HPDE6-E6E7 (cell line): ENCODE measurements around the gene CLEC2B.

ENCODE experiments used
- DNase-seq: peaks from one replicate; pipeline ENCODE4 v3.0.0; 2011; ENCODE audit warnings: missing footprints; ENCODE audit errors: extremely low spot score

CLEC2B gene

DNA sequence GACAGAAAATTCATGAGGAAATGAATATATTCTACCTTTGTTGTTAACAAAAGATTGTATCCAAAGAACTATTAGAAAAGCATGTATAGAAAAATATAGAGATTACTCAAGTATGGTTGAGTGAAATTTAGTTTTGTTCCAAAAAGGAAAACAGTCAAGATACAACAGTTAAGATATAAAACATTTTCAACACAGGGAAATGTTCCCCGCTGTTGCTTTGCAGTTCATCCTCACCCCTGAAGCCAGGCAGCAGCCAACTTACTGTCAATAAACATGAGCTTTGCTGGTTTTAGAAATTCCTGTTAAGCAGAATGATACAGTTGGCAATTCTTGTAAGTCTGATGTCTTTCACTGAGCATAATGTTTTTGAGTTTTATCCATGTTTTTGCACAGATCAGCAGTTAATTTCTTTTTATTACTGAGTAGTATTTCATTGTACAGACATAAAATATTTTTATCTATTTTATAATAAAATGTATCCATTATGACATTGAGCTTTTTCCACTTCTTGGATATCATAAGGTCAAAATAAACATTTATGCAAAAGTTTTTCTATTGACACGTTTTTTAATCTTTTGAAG, 1.2 kb upstream of the CLEC2B start:
- no peak for DNase-seq

DNA sequence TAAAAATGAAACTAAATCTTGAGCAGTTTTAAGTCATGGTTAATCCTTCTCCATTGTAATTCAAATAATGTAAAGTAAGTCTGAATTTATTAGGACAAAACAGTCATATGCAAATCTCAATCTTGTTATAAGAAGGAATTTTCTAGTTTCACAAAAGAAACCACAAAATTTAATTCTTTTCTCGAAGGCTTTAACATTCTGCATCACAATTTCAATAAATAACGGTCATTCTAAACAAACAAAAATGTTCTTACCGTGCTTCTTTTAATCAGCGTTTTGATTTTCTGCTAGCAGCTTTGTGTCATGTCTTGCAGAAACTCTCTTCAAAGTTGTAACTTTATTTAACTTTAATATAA, 225 bp downstream of the CLEC2B start:
- DNase-seq = no peak

DNA sequence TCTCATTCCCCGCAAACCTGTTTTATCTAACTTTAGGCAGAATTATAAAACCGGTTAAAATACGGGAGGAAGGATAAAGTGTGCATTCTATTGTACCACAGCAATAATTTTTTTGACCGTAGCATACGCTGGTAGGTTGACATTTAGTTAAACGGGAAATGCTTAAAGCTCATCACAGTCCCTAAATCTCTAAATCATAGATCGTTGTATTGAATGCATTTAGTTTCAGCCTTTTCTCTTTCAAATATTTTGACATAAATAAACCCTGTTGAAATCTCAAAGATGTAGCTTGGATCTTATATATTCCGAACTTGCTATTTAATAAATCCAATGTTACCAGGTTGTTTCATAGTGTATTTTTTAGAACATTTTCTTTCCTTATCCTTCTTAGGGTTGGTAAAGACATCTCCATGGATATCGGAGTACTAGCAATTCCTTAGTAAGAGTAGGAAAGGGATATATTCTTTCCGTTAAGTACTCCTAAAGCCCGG, 798 bp downstream of the CLEC2B start:
- DNase-seq = no peak

DNA sequence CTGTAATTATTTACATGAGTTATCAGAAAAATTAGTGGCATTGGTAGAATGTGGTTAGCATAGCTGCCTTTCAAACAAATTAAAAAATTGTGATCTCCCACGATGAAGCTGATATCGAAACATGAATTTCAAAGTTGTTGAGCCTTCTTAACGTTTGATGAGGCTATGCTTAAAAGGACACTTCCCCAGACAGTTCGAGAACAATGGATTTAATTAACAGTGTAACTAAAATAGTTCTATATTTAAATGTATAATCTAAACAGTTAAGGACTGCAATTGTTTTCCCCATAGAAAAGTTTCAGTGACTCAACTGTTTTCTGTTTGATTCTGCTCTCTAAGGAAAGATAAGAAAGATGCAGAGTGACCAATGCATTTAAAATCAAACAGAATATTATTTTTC, 1.6 kb downstream of the CLEC2B start:
- DNase-seq = no peak

DNA sequence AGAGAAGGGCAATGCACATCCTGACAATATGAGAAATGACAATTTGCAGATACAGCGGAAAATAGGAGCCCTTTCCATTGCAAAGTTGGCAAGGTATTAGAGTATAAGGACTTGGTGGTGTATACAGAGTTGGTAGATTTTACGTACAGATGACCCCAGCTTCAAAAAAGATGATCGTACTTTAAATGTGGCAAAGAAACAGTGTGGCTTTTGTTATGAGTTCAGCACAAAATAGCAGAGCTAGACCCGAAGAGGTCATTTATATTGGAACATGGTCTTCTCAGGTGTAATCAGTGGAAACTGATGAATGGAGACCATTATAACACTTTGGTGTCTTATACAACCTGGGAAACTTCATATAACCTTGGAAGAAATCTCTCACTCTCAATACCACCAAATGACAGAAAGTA, 2.3 kb downstream of the CLEC2B start:
- DNase-seq = no peak

DNA sequence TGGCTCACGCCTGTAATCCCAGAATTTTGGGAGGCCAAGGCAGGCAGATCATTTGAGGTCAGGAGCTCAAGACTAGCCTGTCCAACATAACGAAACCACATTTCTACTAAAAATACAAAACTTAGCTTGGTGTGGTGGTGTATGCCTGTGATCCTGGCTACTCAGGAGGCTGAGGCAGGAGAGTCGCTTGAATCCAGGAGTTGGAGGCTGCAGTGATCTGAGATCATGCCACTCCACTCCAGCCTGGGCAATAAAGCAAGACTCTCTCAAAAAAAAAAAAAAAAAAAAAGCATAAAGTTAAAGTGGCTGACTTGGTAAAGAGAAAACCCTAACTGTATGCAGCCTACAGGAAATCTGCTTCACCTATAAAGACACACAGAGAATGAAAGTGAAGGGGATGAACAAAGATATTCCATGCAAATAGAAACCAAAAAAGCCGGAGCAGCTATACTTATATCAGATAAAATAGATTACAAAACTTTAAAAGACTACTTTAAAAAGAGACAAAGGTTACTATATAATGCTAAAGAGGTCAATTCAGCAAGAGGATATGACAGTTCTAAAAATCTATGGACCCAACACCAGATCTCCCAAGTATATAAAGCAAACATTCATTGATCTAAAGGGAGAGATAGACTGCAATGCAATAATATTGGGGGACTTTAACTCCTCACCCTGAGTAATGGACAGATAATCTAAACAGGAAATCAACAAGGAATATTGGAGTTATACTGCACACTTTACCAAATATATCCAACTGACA, 4.1 kb downstream of the CLEC2B start:
- no peak for DNase-seq

DNA sequence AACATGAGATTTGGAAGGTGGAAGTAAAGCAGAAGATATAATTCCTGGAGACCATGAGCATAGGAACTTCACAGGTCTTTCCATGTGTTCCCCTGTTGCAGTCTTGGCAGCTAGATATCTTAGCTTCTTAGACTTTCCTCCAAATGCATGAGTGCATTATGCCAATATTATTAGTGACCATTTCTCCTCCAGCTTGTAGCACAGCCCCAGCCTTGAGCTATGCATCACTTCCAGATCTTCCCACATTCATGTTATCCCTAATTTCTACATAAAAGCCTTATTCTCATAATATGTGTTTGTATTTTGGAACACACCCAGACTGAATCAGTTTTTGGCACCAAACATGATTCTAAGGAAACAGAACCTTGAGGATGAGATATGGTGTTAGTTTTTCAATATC, 11.0 kb downstream of the CLEC2B start:
- no peak for DNase-seq

DNA sequence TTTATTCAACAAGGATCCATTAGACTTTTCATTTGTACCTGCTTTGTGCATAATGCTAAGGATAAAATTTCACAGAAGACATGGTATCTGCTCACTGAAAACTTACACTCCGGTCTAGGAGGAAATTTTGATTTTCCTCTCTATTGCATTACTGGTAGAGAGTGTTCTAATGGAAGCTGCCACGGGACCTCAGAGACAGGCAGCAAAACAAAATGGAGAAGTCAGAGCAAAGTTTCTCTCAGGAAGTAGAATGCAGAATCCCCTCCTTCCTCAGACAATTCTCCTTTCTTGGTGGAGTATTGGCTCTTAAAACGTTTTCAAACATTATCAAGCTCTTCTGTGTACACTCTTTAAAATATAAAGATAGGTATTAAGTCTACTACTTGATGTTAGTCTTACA, 12.3 kb downstream of the CLEC2B start:
- no peak for DNase-seq

DNA sequence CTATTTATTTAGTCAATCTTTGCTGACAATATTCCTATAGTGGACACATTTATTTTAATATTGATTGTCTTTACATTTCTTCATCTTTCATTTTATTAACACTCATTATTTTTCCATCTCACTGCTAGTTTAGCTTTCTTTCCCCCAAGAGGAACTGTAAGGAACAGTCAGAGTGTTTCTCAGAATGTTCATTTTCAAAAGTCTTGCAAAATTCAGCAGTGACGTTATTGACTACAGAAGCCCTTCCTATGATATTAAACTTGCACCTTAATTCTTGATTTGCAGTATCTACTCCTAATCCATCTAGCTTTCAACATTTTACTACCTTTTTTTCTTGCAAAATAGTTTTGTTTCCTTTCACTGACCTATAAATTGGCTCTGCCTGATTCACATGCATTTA, 13.0 kb downstream of the CLEC2B start:
- DNase-seq = no peak

DNA sequence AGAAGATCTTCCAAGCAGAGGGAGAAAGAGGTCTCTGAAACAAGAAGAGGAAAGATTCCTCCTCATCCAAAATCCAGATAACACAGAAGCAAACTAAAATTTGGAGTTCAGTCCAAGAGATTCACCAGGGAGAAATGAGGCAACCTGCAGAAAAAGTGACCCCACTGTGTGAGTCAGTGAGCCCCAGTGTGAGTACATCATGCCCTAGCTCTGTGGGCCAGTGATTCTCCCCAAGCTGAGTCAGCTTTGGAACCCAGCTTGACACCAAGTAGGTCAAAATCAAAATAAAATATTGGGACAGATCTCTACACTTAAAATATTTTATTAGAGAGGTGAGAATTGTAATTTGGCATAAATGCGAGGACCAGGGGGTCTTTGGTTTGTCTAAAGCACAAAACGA, 17.2 kb downstream of the CLEC2B start:
- DNase-seq = no peak

DNA sequence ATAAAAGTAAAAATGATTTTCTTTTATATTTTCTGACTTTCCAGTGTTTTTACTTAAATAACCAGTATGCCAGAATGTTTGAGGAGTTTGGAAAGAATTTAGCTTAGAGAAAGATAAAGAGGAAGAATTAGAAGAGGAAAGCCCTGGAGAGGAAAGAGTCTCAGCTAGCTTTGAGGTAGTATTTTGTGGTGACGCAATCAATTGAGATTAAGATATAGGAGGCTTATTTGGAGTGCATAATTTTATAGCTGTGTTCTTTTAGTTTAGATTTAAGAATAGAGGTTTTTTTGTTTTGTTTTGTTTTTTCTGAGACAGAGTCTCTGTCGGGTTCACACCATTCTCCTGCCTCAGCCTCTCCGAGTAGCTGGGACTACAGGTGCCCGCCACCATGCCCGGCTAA, 18.1 kb downstream of the CLEC2B start:
- DNase-seq = no peak

DNA sequence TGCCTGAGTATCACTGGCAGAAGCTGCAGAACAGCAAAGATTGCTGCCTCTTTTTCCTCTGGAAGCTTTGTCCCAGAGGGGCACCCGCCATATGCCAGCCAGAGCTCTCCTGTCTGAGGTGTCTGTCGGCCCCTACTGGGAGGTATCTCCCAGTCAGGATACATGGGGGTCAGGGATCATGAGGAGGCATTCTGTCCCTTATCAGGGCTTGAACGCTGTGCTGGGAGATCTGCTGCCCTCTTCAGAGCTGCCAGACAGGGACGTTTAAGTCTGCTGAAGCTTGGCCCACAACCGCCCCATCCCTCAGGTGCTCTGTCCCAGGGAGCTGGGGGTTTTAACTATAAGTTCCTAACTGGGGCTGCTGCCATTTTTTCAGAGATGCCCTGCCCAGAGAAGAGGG, 20.3 kb downstream of the CLEC2B start:
- no peak for DNase-seq

DNA sequence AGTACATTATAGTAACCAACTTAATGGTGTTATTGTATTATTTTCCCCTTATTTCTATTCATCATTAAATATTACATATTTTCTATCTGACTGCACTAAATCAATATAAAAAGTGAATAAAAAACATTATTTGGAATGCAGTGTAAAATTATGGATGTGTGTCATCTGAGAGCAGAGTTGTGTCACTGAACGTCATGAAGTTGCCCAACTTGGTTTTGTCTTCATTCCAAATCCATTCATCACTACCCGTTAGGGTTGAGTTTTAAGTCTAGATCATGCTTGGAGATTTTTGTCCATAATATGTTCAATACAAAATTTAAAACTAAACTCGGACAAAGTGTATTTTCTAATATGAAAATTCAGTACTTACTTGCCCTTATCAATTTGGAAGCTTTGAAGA, 25.7 kb downstream of the CLEC2B start:
- no peak for DNase-seq

DNA sequence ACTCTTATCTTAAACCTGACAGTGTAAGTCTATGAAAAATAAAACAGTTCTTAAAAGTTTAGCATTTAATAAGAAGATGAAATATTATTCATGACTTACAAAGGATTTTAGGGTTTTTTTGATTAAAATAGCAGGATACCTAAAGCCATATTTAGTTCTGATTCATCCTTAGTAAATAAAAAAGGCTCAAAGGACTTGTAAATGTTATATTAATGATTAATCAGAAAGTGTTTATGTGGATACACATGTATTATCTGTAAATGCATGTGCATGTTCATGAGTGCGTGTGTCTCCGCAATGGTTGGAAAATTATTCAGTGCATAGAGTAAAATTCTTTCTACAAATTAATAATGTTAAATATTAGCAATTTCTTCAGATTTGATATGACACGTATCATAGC, 37.4 kb downstream of the CLEC2B start:
- no peak for DNase-seq

DNA sequence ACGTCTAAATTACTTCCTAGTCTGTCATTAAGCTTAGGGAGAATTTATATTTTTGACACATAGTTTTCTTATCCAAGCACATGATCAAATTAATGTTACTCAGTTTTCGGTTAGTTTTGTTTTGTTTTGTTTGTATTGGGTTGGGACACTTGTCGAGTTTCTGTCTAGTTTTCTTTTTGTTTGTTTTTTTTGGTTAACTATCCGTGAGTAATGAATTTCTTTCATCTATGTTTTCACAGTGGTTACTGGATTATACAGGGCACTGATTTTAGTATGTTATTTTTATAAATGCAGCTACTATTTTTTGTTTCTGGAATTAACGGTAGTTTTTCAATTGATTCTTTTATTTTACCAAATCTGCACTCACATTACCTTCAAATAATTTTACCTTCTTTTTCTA, 39.2 kb downstream of the CLEC2B start:
- no peak for DNase-seq

DNA sequence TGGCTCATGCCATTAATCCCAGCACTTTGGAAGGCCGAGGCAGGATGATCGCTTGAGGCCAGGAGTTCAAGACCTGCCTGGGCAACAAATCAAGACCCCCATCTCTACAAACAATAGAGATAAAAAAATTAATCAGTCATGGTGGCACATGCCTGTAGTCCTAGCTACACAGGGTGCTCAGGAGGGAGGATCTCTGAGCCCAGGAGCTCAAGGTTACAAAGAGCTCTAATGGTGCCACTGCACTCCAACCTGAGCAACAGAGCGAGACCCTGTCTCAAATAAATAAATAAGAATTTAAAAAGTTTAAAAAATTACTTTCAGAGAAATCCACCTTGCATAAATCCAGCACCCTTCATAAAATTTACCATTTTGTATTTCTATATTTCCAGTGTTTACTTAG, 39.7 kb downstream of the CLEC2B start:
- DNase-seq = no peak

DNA sequence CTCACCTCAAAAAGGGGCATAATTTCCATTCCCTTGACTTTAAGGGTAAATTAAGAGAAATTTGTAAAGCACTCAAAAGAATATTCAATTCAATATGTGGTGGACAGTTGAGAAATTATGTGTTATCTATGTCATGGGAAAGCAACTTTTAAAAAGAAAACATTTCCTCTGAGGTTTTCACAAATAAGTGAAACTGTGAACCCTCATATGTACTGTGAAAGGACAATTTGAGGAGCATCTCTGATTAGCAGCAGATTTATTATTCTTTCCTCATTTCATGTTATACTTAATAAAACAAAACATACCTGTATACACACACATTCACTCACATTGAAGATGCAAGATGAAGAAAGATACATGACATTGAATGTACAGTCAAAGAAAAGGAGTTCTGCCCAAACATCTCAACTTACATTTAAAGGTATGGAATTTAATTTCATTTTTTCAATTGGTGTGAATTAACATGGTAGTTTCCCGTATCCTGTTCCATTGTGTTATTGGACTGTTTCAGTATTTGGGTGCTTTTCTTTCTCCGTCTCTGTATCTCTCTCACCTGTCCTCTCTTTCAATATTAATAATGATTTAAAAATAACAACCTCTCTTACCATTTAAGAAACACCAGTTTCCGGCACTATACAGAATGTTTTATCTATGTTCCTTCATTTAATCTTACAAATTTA, 41.8 kb downstream of the CLEC2B start, which contains the start of gene KLRF1:
Gene KLRF1, plus strand, starts transcription at position 273 of the 680 bp plus-strand sequence. Its CDS starts 64 bp downstream, at position 337.
- no peak for DNase-seq

DNA sequence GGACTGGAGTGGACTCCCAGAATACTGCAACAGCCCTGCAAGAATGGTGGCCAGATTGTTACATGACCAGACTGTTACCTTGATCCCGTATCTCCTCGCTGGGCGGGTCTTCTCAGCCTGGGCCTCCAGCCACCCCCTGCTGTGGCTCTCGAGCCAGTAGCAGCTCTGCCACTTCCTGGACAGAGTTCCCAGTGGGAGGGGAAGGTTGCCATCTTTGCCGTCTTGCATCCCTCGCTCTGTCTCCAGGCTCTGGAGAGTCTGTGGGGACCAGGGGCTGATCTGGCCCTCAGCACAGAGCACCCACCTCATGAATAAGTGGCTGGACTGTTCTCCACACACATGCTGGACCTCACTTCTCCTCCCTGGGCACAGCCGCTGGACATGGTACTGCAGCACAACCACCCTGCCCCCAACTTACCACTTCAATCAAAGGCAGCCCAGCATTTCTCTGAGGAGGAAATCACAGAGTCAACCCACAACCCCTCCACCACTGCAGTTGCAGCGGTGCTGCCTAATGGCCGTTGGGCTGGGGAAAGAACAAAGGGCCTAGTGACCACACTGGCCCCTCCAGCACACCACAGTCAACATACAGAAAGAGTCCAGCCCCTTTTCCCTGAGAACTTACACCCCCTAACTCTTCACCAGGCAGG, 48.7 kb downstream of the CLEC2B start:
- no peak for DNase-seq

DNA sequence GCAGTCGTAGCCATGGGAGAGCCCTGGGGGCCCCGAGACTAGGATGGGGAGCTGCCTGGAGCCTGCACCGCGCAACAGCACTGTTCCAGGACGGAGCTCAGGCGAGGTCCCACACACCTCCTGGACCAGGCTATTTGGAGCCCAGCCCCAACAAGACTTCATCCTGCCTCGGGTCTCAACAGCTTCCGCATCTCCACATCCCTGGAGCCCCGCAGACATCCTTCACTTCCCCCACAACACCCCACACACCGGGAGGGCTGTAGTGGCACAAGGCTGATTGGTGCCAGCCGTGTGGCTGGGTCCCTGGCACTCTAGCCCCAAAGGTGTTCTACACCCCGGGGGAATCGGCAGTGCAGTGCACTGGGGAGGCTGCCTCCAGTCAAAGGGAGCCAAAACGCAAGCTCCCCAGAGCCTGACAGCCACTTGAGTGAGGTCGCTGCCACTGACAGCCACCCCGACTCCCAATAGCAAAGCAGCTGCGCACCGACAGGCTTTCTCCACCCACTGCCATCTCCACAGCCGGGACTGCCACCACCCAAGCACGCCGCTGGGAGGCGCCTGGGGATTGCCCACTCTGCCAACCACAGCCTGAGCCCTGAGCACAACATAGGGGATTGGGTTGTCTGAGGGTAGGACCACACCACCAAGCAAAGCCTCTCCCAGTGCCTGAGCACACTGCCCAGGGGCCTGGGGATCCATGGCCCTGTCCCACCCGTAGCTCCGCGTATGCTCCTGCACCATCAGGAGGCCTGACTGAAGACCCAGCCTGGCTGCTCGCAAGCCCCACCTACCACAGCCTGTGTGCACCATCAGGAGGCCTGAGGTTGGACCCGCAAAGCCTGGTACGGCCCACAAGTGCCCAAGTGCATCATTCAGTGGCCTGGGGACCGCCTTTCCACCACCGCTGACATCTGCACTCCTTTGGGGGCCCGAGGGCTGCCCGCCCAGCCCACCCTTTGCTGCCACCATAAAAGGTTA, 55.0 kb downstream of the CLEC2B start:
- DNase-seq = peak; percentile 80

DNA sequence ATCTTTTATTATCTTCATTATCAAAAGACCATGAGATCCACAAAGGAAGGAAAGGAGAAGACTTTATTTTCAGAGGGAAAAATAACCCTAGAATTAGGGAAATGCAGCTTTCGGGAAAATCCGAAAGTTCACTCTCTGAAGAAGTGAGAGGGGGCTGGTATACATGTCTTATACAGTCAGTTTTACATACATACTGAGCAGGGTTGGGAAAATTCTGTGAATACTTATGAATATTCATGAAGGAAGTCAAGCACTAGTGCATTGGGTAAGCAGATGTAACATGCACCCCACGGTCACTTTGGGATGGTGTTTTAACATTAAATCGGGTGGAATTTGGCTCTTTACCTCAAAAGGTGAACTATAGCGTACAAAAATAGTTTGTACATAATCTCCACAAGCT, 57.5 kb downstream of the CLEC2B start:
- DNase-seq = no peak

DNA sequence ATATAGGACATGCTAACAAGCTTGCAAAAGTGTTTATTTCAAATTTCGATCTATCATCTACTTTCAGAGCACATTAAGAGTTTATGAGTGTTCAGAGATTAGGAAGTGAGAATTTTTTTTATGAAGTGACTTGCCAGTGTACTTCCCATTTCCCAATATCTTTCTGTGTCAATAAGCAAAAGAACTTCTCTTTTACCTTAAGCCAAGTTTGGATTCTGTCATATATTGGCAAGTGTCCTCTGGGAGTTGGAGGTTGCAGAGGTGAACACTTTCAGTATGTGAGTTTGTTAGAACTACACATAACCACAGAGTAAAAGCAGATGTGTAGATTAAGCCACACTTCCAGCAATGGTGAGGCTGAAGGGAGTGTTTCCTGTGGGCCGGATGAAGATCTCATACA, 58.5 kb downstream of the CLEC2B start:
- DNase-seq = no peak
